ENCODE data around the gene RAB33B.
A peak's percentile ranks its signal among the peaks of the same experiment; 100 is the strongest.
"Not testable (repeated sequence)": the region's sequence is repeated elsewhere in the genome, so short reads cannot be mapped to it uniquely, and the experiment has no call there.

Gene RAB33B

DNA sequence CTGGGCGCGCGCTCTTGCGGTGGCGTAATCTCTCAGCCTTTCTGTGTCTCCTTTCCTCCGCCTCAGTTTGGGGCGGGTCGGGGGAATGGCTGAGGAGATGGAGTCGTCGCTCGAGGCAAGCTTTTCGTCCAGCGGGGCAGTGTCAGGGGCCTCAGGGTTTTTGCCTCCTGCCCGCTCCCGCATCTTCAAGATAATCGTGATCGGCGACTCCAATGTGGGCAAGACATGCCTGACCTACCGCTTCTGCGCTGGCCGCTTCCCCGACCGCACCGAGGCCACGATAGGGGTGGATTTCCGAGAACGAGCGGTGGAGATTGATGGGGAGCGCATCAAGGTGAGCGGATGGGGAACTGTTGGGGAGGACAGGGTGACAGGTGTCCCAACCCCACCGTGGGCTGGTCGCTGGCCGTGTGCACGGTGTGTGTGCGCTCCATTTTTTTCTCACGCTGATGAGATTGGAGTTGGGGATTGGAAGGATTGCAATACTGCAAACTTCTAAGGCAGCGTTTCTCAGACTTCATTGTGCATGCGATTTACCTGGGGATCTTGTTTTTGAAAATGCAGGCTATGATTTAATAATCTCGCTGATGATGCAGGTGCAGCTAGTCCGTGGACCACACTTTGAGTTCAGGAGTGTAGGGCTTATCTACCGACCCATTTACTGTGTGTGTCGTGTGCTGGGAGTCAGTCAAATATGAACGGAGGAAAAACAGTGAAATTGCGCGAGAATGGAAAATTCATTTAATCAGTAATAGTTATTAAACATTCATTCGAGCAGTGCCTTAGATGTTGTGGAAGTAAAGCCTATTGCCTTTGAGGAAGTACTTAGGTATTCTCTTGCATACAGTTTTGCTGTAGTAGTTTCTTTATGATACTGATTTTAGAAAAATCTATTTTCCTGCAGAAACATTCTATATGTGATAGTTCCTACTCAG, at the start of gene RAB33B:
Gene RAB33B (plus strand): TSS at position 11 of the 935 bp plus-strand sequence. CDS start 75 bp downstream, at position 86.
- DNase-seq (ENCODE audit: low read depth in 4 of 4, low spot score in 1 of 4) = no peak

DNA sequence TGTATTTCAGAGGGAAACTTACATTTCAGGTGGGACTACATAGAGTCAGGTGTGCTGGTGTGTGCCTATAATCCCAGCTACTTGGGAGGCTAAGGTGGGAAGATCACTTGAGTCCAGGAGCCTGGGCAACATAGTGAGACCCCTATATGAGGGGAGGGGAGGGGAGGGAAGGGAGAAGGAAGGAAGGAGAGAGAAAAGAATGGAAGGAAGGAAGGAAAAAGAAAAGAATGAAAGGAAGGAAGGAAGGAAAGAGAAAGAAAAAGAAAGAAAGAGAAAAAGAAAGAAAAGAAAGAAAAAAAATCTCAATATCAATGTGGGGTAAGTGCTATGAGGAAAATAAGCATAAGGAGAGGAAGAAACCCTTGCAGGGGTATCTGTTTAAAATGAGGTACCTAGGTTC, 43.6 kb upstream of the RAB33B start:
- no peak for DNase-seq (ENCODE audit: low read depth in 4 of 4, low spot score in 1 of 4)

DNA sequence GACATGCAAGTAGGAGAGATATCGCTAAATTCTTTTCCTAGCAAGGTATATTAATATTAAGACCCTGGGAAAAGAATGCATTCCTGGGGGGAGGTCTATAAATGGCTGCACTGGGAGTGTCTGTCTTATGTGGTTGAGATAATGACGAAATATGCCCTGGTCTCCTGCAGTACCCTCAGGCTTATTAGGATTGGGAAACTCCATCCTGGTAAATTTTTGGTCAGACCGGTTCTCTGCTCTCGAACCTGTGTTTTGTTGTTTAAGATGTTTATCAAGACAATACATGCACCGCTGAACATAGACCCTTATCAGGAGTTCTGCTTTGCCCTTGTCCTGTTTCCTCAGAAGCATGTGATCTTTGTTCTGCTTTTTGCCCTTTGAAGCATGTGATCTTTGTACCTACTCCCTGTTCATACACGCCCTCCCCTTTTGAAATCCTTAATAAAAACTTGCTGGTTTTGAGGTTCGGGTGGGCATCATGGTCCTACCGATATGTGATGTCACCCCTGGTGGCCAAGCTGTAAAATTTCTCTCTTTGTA, 39.2 kb upstream of the RAB33B start:
- DNase-seq (ENCODE audit: low read depth in 4 of 4, low spot score in 1 of 4) = not testable (repeated sequence)

DNA sequence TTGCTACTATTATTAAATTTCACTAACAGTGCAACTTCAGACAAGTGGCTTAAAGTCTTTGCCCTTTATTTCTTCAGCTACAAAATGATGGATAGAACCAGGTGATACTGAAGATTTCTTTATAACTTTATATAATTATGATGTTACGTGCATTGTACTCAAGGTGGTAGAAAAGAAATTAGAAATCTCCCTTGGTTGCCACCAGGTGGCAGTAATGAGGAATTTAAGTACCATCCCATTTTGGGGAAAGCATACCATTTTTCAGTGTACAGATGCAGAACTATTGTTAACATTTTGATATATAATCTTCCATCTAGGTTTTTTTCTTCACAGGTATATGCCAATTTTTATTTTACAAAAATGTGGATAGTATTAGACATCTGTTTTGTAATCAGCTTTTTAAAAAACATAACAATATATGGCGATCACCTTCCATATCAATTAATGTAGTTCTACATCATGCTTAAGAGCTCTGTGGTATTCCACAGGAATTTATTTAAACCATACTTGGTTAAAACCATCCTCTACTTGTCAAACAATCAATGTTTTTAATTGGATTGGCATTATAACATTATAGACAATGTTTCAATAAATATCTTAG, 37.7 kb upstream of the RAB33B start:
- no peak for DNase-seq (ENCODE audit: low read depth in 4 of 4, low spot score in 1 of 4)

DNA sequence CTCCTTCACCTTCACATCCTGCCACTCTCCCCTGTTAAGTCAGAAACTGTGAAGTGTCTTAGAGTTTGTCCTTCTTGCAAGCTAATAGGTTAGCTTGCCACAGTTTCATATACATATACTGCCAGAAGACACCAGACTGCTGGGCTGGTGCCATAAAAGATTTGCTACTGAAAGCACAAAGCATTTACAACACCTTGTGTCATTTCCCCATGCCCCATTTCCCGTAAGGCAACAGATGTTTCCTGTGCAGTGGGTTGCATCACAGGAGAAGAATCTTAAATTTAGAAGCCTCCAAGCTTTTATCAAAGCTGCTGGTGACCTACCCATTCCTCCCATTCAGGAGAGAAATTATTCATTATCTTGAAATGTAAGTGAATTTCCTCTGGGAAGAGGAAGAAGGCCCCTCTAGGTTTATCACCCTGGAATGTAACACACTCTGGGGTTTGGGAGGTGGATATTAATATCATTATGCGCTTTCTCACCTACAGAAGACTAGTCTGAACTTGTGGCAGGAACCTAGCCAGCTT, 34.5 kb upstream of the RAB33B start:
- no peak for DNase-seq (ENCODE audit: low read depth in 4 of 4, low spot score in 1 of 4)

DNA sequence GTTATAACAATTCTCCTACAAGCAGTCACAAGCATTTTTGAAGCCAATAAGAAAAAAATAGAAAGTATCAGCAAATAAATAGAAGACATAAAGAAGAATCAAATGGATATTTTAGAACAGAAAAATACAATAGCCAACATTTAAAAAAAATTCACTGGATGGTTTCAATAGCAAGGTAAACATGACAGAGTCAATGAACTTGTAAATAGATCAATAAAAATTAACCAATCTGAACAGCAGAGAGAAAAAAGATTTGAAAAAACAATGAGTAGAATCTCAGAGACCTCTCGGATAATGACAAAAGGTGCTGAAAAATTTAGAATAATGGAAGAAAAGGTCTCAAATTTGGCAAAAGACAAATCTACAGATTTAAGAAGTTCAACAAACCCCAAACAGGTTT, 33.3 kb upstream of the RAB33B start:
- no peak for DNase-seq (ENCODE audit: low read depth in 4 of 4, low spot score in 1 of 4)

DNA sequence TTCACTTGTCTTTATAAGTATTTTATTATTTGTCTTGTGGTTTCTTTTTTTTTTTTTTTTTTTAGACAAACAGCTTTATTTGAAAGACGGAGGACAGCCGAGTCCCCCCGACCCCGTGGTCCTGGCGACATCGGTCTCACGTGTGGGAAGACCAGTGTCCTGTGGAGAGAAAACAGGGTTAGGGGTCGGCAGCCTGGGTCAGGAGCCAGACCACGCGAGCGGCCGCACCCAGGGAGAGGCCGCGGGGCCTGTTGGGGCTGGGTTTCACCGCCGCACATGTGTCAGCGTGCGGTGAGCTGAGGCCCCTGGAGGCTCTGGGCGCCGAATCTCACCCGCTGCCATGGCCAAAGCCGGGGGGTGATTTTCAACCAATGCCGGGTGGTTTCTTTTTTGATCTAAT, 17.8 kb upstream of the RAB33B start:
- DNase-seq (ENCODE audit: low read depth in 4 of 4, low spot score in 1 of 4) = no peak

DNA sequence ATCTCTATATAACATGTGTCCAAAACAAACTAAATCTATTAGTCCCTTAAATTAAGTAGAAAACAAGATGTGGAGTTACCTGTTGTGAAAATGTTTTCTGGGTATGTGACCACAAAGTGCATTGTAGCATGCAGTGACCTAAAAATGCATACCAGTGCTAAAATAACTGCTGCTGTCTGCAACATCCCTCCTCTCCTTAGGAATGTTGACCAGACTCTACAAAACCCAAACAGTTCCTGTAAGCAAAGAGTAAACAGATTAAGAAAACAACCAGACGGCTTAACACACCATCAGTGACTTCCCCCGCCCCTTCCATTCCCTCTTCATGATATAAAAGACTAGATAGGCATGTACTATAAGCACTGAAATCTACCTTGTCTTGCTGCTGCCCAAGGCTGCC, 15.8 kb upstream of the RAB33B start:
- no peak for DNase-seq (ENCODE audit: low read depth in 4 of 4, low spot score in 1 of 4)

DNA sequence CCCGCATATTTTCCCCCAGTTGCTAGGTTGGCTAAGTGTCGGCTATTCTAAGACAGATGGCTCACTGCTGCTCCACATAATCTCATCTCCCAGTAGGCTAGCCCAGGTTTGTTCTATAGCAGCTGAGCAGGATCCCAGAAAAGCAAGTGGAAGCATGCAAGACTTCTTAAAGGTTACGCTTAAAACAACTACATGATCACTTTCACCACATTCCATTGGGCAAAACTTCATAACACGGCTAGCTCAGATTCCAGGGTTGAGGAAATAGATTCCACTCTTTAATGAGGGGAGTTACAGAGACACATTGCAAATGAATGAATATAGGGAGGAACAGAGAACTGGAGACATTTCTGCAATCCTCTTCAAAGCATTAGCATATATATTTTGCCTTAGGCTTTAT, 12.9 kb upstream of the RAB33B start:
- no peak for DNase-seq (ENCODE audit: low read depth in 4 of 4, low spot score in 1 of 4)

DNA sequence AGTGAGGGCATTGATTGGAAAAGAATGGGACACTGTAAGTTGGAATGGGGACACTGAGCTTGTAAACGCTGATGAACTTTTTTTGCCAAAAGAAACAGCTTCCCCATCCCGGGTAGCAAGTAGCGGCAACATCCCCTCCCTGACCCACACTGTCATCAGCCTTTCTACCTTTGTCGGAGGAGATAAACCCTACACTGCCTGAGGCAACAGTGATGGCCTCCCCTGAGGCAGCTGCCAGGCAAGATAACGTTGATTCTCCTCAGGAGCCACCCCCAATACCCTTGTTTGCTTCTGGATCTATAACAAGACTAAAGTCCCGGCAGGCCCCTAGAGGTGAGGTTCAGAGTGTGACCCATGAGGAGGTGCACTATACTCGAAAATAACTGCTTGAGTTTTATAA, 10.3 kb upstream of the RAB33B start:
- no peak for DNase-seq (ENCODE audit: low read depth in 4 of 4, low spot score in 1 of 4)

DNA sequence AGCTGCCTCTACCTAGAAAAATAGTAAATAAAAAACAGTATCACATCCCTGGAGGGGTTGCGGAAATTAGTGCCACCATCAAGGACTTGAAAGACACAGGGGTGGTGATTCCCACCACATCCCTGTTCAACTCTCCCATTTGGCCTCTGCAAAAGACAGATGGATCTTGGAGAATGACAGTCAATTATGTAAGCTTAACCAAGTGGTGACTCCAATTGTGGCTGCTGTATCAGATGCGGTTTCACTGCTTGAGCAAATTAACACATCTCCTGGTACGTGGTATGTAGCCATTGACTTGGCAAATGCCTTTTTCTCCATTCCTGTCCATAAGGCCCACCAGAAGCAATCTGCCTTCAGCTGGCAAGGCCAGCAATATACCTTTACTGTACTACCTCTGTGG, 9.0 kb upstream of the RAB33B start:
- DNase-seq (ENCODE audit: low read depth in 4 of 4, low spot score in 1 of 4) = not testable (repeated sequence)

DNA sequence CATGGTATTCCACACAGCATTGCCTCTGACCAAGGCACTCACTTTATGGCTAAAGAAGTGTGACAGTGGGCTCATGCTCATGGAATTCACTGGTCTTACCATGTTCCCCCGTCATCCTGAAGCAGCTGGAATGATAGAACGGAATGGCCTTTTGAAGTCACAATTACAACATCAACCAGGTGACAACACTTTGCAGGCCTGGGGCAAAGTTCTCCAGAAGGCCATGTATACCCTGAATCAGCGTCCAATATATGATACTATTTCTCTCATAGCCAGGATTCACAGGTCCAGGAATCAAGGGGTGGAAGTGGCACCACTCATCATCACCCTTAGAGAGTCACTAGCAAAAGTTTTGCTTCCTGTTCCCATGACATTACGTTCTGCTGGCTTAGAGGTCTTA, 6.8 kb upstream of the RAB33B start:
- DNase-seq (ENCODE audit: low read depth in 4 of 4, low spot score in 1 of 4) = not testable (repeated sequence)

DNA sequence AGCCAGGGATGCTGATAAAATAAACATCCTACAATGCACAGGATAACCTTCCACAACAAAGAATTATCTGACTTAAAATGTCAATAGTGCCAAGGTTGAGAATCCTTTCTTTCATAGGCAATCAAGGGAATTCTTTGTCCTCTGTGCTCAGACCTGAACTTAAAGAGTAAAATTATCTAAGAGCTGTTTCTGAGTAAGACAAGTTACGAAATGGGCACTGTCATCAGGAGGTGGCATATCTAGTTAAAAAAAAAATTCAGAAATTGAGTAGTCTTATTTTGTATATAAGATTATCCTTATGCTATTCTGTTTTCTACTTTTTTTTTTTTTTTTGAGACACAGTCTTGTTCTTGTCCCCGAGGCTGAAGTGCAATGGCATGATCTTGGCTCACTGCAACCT, 3.3 kb upstream of the RAB33B start:
- DNase-seq (ENCODE audit: low read depth in 4 of 4, low spot score in 1 of 4) = no peak

DNA sequence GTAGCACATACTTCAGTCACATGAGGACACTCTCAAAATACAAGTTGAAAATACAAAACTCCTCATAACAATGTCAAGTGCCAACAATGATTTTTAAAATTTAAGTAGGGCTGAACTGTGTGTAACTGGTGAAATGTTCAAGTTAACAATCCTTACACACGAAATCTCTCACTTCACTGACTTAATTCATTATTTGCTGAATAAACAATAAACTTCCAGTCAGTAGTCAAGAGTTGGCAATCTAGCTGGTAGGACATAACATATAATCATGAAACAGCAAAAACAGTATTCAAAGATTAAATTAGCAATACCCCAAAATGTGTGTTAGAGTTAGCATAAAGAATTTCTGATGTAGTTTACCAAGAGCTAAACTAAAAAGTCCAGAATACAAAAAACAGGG, 1.9 kb upstream of the RAB33B start:
- DNase-seq (ENCODE audit: low read depth in 4 of 4, low spot score in 1 of 4) = no peak

DNA sequence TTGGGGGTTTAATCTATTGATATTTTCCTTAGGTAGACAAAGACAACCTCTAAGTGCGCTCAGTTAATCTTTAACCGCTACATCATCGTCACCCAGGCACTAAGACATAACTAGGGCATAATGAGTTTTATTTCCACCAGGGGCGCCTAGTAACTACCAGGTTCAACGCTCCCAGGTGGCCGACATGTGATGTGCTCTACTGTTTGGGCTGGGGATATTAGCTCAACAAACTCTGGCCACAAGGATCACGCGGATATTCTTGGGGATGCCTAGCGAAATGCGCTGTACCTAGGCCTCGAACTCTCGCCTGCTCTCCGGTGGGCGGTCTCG, 915 bp upstream of the RAB33B start:
- peak; percentile 18 to 45 (median 36) for DNase-seq (ENCODE audit: low read depth in 4 of 4, low spot score in 1 of 4)

DNA sequence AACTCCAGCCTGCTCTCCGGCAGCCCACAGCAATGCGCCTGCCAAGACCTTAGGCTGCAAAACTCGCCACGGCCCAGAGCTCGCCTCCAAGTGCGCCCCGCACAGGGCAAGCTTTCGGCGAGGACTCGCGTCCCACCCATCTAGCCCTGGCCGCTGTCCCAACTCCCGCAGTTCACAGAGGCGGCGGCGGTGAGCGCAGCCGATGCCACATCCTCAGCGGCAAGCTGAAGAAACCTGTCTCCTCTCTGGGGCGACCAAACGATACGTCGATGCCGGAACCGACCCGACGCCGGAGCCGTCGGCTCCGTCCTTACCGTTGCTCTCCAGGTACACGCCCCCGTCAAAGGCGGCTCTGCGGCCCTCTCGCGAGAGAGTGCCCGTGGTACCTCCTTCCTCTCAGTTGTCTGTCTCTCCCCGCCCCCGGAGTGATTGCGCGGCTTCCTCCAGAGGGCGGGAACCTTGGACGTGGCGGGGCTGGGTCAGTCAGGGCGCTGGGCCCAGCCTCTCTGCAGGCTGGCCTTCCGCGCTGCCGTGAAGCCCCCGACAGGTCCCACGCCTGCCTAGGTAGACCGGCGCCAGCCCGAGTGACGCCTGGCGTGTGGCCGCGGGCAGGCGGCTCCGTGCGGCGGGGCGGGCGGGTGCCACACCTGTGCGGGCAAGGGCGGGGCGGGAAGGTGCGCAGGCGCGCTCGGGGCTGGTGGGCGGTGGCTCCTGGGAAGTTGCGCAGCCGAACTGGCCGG, 380 bp upstream of the RAB33B start:
- peak; percentile 87 to 97 (median 93) for DNase-seq (ENCODE audit: low read depth in 4 of 4, low spot score in 1 of 4)

DNA sequence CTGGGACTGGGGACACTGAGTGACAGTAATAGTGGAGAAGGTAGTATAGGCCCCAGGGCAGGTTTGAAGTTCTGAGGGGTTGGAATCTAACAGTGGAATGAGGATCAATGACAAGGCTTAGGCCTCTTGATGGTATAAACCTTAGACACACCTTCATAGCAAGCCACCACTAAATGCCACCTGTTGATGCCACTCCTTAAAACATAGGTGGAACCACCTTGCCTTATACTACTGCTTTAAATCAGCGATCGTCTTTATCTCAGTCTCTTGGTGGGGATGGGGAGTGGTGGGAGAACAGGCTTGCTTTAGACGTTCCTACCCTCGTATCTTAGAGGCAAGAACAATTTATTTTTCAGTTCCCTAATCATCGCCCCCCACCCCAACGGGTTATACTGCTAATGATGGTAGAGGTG, 1.2 kb downstream of the RAB33B start:
- no peak for DNase-seq (ENCODE audit: low read depth in 4 of 4, low spot score in 1 of 4)

DNA sequence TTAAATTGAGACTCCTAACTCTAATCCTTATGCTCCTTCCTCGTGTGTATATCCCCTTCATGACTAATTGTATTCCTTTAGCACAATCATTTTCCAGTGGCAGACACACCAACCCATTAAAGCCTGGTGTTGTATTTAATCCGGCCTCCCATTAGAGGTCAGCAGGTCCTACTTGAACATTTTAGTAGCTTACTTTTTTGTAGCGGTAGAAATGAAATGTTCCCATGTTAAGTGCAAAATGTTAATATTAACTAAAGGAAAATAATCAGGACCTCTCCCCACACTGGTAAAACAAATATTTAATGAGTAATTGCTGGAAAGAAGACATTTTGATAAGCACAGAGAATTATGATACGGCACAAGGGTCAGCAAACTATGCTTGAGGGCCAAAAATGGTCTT, 3.4 kb downstream of the RAB33B start:
- no peak for DNase-seq (ENCODE audit: low read depth in 4 of 4, low spot score in 1 of 4)

DNA sequence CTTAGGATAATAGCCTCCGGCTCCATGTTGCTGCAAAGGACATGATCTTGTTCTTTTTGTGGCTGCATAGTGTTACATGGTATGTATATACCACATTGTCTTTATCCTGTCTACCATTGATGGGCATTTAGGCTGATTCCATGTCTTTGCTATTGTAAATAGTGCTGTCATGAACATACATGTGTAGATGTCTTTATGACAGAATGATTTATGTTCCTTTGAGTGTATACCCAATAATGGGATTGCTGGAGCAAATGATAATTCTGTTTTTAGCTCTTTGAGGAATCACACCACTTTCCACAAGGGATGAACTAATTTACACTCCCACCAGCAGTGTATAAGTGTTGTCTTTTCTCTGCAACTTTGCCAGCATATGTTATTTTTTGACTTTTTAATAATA, 4.6 kb downstream of the RAB33B start:
- no peak for DNase-seq (ENCODE audit: low read depth in 4 of 4, low spot score in 1 of 4)

DNA sequence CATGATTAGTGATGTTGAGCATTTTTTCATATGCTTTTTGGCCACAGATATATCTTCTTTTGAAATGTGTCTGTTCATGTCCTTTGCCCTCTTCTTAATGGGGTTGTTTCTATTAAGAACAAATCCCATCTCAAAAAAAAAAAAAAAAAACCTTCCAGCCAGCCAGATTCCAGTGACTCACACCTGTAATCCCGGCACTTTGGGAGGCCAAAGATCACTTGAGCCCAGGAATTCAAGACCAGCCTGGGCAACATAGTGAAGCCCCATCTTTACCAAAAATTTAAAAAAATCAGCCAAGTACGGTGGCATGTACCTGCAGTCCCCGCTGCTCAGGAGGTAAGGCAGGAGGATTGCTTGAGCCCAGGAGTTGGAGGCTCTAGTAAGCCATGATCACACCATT, 5.1 kb downstream of the RAB33B start:
- DNase-seq (ENCODE audit: low read depth in 4 of 4, low spot score in 1 of 4) = no peak

DNA sequence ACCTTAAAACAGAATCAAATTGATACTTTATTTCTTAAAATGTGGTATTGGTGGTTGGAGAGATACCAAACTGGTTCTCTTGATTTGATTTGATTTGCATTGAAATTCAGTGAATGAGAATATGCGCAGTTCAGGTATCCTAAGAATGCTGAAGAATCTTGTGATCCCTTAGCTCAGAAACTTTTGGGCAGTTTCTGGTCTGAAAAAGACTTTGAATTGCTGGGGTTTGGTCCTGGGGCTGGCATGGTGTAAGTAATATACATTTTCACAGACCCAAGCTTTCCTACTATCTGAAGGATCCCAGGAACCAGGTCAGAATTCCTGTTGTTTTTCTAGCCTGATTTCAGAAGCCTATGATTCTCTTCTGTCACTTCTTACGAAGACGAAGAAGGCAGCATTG, 6.6 kb downstream of the RAB33B start:
- DNase-seq (ENCODE audit: low read depth in 4 of 4, low spot score in 1 of 4) = no peak

Measured in stimulated activated CD4-positive, alpha-beta T cell treated with anti-CD3 and anti-CD28 coated beads, Interleukin-1b, Interleukin-23, amount 100 ng/mL, for 24 hours (primary cell).